ENCODE measurements around the gene NMT1. TPM values are rescaled to one million over a fixed set of nuclear protein-coding genes. Genes with fewer than 3 reads are reported as not detected.

The NMT1 gene
- total and polyA plus RNA-seq, 2 of the 13 experiments (the other 11 are each of a cell fraction or from before 2014, with no cell fraction given), result 75.7 to 142 TPM

- TF ChIP-seq ZNF784 (CRISPR knock-in tag; IDR thresholded peaks at IDR 0.05; ENCODE audit: borderline replicate concordance), result no peak; the same call in 1 of the 2 replicates
- TF ChIP-seq DPF2 (CRISPR knock-in tag; IDR thresholded peaks at IDR 0.05; ENCODE audit: borderline replicate concordance, low read depth), result no peak
- TF ChIP-seq RNF219 (CRISPR knock-in tag; IDR thresholded peaks at IDR 0.05), result no peak
- TF ChIP-seq NONO (IDR thresholded peaks at IDR 0.05), result no peak
- TF ChIP-seq NONO (CRISPR knock-in tag; conservative IDR thresholded peaks at IDR 0.05), result no peak
- TF ChIP-seq PATZ1 (CRISPR knock-in tag; IDR thresholded peaks at IDR 0.05), result peak; percentile 98
- 0 out of 2 replicates have a peak, but pooled peaks have one; percentile 28 for TF ChIP-seq ZGPAT (CRISPR knock-in tag; IDR thresholded peaks at IDR 0.05)
- no peak for TF ChIP-seq FOXA1 (IDR thresholded peaks at IDR 0.05)
- TF ChIP-seq FOXA1 (CRISPR knock-in tag; IDR thresholded peaks at IDR 0.05), result peak; percentile 50
- TF ChIP-seq GPN1 (CRISPR knock-in tag; IDR thresholded peaks at IDR 0.05; ENCODE audit: borderline replicate concordance), result 0 out of 2 replicates have a peak, but pooled peaks have one; percentile 71
- TF ChIP-seq ZNF292 (CRISPR knock-in tag; IDR thresholded peaks at IDR 0.05; ENCODE audit: borderline replicate concordance, low read depth), result no peak
- no peak for TF ChIP-seq CREBL2 (CRISPR knock-in tag; IDR thresholded peaks at IDR 0.05; ENCODE audit: borderline replicate concordance)
- 0 out of 2 replicates have a peak, but pooled peaks have one; percentile 55 for TF ChIP-seq MAF1 (CRISPR knock-in tag; IDR thresholded peaks at IDR 0.05; ENCODE audit: borderline replicate concordance)
- TF ChIP-seq REL (CRISPR knock-in tag; conservative IDR thresholded peaks at IDR 0.05), result no peak; the same call in 1 of the 2 replicates
- TF ChIP-seq SALL1 (CRISPR knock-in tag; IDR thresholded peaks at IDR 0.05), result peak; percentile 57; the same call in 1 of the 2 replicates
- peak; percentile 44; the same call in 1 of the 2 replicates for TF ChIP-seq SOX5 (CRISPR knock-in tag; IDR thresholded peaks at IDR 0.05; ENCODE audit: borderline replicate concordance)
- peak; percentile 14; the same call in 1 of the 2 replicates for TF ChIP-seq ZBTB34 (CRISPR knock-in tag; IDR thresholded peaks at IDR 0.05)
- TF ChIP-seq AGO2 (optimal IDR thresholded peaks at IDR 0.05; ENCODE audit: low read depth, low read length), result peak; percentile 80
- 0 out of 2 replicates have a peak, but pooled peaks have one; percentile 66 for TF ChIP-seq ARNT2 (CRISPR knock-in tag; IDR thresholded peaks at IDR 0.05; ENCODE audit: low read depth)
Observed at GRCh38 chr17:45149037-45149668, 88.0 kb downstream of the NMT1 start (continued).

Measured in HepG2 (cell line).